H54 (cell line): ENCODE measurements around the gene IGF2BP2.
A peak's percentile ranks its signal among the peaks of the same experiment; 100 is the strongest.
"Not testable (repeated sequence)": the region's sequence is repeated elsewhere in the genome, so short reads cannot be mapped to it uniquely, and the experiment has no call there.

ENCODE experiments used
- DNase-seq: peaks from one replicate; pipeline ENCODE4 v3.0.0; 2011; ENCODE audit warnings: low spot score, mixed read lengths; ENCODE audit not compliant: insufficient read length
- FAIRE-seq: peaks from 3 replicates; lab custom pipeline; 2011; peaks lifted over from hg19 to GRCh38; lab: Jason Lieb, UNC
- POLR2A ChIP-seq: IDR thresholded peaks from 2 replicates; pipeline ENCODE4 v1.6.1; 2011; ENCODE audit warnings: low read depth, mild to moderate bottlenecking, low read length

Gene IGF2BP2

DNA sequence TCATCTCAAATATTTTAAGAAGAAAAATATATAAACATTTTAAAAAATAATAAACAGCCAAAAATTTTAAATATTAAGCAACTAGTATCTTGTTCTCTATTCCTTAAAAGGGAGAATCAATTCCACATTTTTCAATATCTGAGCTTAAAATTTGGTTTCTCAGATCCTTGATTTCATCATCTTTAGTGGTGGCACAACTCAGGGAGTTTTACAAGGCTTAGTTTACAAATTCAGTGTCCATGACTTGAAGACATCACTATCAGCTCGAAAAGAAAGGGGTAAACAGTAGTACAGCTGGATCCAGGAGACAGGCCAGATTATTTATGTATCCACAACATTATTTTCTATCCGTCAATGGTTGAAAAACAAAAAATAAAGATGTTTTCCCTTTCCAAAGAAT, 11.6 kb downstream of the IGF2BP2 start:
- no peak for DNase-seq
- FAIRE-seq = no peak
- TF ChIP-seq POLR2A = no peak

DNA sequence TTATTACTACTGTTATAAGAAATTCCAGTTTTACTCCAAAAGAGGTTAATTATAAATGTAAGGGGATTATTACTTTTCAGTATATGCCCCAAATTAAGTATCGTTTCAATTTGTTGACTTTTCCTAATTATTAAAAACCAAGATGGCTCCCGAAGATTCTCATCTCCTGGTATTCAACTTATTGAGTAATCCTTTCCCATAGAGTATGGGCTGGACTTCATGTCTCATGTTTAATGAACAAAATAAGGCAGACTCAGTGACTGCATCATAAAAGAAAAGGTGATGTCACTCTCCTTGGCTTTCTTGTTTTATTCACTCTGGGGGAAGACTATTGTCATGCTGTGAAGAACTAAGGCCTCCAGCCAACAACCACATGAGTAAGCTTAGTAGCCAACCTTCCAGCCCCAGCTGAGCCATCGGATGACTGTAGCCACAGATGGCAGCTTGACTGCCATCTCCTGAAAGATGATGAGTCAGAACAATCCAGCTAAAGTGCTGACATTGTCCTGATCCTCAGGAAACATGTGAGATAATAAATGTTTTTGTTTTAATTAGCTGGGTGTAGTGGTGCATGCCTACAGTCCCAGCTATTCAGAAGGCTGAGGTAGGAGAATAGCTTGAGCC, 17.3 kb downstream of the IGF2BP2 start:
- no peak for TF ChIP-seq POLR2A
- FAIRE-seq = peak; percentile 100
- DNase-seq = peak; percentile 54

DNA sequence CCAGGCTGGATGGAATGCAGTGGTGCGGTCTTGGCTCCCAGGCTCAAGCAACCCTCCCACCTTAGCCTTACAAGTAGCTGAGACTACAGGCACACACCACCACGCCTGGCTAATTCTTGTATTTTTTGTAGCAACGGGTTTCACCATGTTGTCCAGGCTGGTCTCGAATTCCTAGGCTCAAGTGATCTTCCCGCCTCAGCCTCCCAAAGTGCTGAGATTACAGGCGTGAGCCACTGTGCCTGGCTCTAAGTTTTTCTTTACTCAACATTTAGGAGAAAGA, 26.1 kb downstream of the IGF2BP2 start:
- not testable (repeated sequence) for FAIRE-seq, DNase-seq

DNA sequence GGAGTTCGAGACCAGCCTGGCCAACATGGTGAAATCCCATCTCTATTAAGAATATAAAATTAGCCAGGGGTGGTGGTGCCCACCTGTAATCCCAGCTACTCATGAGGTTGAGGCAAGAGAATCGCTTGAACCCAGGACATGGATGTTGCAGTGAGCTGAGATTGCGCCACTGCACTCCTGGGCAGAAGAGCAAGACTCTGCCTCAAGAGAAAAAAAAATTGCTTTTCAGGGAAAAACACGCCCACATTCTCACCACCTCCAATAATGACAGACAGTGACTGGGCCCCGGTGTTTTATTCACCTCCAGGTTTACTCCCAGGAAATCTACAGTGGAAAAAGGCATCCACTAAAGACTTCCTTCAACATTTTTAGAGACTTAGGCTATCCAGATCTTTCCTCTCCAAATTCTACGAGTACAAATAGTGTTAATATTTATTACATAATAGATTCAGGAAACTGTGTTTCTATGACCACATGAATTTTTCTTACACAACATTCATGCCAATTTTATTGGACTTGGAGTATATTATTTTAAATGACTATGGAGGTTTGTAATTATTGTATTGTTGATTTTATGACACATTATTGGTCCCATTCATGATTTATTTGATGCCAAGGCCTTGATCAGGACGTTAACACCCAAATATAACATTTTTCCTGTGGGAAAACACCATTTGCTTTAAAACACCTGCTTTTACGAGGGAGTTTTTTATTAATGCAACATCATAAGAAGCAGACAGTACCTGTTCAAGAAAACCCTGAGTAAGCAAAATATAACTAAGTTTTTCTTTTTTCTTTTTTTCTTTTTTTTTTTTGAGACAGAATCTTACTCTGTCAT, 26.6 kb downstream of the IGF2BP2 start:
- TF ChIP-seq POLR2A = no peak
- FAIRE-seq = no peak

DNA sequence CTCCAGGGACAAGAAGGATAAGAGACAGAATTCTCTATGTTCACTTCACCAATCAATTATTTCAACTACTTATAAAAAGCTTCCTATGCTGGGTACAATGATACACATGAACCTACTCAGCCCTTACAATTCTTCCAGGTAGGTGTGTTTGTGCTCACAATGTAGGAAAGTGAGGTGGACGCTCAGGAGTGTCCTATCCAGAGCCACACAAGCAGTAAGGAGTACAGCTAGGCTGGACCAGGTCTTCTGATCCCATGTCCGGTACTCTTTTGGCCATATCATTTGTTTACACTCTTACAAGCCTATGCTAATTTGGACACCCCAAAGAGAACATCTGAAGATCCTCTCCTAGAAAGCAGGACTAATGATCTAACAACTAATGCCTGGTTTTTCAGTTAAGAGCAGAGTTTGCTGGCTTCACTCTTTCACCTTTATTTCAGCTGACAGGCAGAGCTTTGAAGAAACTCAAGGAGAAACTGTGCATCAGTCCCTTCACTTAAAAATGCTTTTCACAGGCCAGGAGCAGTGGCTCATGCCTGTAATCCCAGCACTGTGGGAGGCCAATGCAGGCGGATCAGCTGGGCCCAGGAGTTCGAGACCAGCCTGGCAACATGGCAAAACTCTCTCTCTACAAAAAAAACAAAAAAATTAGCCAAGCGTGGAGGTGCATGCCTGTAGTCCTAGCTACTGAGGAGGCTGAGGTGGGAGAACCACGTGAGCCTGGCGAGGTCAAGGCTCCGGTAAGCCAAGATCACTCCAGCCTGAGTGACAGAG, 27.5 kb downstream of the IGF2BP2 start:
- TF ChIP-seq POLR2A = no peak
- DNase-seq (no peak), FAIRE-seq (no peak)

More for the DNA sequence above, 26.6 kb downstream of the IGF2BP2 start:
- DNase-seq = no peak

DNA sequence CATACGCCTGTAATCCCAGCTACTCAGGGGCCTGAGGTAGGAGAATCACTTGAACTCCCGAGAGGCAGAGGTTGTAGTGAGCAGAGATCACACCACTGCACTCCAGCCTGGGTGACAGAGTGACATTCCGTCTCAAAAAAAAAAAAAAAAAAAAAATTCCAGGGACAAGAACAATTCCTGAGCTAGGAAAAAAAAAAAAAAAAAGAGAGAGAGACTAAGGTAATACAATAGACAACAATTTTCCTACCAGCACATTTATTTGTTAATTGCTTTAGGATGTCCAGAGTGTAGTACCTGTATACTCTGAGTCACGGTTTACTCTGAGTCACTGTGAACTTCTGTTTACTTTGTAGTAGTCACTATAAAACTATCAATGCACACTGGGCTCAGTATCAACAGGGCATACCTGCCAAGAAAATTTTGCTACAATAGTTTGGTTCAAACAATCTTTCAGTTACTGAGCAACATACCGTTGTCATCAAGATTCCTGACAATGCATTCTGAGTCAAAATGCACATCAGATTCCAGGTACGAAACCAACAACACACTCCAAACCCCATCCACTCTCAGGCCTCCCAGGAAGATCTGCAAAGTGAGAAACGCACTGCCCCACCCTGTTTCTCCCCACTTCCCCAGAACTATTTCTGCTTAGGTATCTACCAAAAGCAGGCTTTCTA, 28.3 kb downstream of the IGF2BP2 start:
- TF ChIP-seq POLR2A = no peak
- DNase-seq (peak; percentile 50), FAIRE-seq (peak; percentile 92)

DNA sequence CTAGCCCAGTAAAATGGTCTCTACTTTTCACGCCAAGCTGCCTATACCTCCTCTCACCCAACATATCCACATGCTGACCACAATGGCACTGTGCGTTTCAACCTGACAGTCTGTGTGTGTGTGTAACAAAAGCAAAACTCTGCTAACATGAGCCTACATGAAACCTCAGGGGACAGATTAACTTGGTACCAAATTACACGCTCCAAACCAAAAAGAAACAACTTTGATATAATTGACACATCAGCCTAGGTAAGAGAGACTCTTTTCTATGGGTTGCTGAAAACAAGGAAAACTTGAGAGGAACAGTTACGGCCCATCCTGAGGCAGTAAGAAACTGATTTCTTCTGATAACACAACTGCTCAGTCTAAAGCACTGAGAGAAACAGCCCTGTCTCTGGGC, 31.5 kb downstream of the IGF2BP2 start:
- DNase-seq (no peak), FAIRE-seq (no peak)
- TF ChIP-seq POLR2A = no peak

DNA sequence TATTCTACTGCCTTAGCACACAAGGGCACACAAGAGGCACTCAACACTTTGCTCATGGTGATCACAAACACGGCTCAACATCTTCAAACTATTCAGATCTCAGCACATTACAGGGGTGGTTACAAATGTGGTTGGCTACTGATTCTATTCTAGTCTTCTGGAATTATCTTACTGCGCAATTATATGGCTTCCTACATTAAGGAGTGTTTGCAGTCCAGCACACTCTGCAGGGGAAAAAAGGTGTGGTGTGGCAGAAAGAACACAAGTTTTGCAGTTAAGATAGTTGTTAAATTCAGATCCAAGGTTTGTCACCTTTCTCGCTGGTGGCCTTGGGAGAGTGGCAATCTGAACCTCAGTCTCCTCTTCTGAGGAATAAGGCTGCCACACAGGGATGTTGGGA, 31.9 kb downstream of the IGF2BP2 start:
- no peak for DNase-seq
- no peak for TF ChIP-seq POLR2A
- FAIRE-seq = no peak

DNA sequence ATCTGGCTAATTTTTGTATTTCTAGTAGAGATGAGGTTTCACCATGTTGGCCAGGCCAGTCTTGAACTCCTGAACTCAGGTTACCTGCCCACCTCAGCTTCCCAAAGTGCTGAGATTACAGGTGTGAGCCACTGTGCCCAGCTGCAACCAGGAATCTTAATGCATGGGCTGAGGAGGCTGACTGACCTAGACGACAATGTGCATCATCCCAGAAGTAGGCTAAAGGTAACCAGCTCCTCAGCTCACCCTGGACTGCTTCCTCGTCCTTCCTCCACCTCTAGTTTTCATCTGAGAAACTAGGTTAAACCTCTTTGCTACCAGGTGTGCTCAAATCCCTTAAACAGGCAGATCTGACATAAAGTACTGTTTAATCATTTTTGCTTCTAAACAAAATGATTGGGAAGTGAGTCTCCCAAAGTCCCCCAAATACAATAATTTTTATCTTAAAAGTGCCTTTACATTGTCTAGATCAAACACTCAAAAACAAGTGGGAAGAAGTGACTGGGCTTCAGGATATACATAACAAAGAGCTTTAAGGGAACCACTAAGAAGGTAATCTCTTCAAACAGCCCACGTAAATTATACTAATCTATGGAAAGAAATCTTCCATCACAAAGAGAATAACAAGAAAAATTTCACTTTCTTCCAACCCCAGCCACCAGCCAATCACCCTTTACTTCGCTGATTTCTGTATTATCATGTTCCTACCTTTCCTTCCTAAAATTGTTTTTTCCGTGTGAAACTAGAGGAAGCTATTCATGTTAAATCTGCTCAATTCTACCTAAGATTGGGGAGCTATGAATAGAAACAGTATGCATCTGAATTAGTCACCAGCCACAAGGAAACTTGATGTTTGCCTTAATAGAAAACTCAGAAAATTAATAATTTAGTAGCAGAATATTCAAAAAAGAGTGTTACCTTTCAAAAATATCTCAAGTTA, 34.7 kb downstream of the IGF2BP2 start:
- no peak for TF ChIP-seq POLR2A
- FAIRE-seq = peak; percentile 52
- no peak for DNase-seq

DNA sequence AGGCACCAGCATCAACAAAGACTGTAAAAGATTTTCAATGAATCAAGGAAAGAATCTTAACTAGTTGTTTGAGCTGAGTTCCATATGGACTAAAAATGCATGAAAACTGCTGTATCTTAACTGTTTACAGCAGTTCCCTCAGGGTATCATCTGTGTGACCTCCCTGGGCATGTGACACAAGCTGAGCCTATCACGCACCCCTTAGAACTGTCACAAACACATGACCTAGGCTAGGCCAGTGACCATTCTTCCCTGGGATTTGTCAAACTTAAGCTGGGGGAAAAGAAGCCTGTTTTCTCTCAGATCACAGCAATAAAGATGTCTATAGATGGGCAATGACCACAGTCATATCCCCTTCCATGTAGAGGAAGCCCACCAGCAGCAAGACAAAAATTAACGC, 35.7 kb downstream of the IGF2BP2 start:
- DNase-seq (no peak), FAIRE-seq (no peak)
- no peak for TF ChIP-seq POLR2A

DNA sequence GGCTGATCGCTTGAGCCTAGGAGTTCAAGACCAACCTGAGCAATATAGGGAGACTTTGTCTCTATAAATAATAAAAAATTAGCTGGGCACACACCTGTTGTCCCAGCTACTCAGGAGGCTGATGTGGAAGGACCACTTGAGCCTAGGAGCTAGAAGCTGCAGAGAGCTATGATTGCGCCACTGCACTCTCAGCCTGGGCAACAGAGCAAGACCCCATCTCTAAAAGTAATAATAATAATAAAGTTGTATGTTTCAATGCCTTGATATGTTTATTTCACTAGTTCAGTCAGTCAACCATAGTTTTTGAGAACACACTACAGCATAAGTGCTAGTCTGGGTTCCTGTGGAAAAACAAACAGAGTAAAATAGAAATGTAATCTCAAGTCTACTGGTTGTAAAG, 36.5 kb downstream of the IGF2BP2 start:
- DNase-seq = no peak
- no peak for FAIRE-seq
- TF ChIP-seq POLR2A = no peak

DNA sequence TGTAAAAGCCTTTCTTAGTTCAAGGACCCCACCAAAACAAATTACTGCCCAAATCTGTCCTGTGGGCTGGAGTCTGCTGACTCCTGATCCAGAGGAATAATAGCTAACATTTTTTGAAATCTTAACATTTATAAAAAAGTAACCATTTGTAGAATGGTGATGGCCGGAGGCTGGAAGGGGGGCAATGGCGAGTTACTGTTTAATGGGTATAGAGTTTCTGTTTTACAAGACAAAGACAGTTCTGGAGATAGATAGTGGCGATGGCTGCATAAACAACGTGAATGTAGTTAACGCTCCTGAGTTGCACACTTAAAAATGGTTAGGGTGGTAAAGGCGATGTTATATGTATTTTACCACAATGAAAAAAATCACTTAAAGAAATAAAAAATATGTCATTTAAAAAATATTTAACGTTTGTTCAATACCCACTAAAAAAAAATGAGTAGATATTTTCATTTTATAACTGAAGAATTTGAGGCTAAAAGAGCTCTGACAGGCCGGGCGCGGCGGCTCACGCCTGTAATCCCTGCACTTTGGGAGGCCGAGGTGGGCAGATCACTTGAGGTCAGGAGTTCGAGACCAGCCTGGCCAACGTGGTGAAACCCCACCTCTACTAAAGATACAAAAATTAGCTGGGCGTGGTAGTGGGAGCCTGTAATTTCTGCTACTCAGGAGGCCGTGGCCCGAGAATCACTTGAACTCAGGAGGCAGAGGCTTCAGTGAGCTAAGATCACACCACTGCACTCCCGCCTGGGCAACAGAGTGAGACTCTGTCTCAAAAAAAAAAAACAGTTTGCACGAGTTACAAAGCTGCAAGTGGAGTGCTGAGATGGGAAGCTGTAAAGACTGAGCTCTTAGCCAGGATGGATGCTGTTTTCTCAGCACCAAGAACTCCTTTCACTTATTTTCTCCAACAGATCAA, 37.6 kb downstream of the IGF2BP2 start:
- no peak for DNase-seq
- no peak for TF ChIP-seq POLR2A
- FAIRE-seq = no peak

DNA sequence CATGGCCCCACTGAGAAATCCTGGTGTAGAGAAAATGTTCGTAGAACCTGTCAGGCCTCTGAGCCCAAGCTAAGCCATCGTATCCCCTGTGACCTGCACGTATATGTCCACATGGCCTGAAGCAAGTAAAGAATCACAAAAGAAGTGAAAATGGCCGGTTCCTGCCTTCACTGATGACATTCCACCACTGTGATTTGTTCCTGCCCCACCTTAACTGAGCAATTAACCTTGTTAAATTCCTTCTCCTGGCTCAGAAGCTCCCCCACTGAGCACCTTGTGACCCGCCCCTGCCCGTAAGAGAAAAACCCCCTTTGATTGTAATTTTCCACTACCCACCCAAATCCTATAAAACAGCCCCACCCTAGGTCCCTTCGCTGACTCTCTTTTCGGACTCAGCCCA, 38.6 kb downstream of the IGF2BP2 start:
- FAIRE-seq, DNase-seq: not testable (repeated sequence)
